ENCODE measurements around the gene CBFB. TPM values are rescaled to one million over a fixed set of nuclear protein-coding genes. Genes with fewer than 3 reads are reported as not detected.

CBFB gene
- total RNA-seq, 2 experiments from 2014 or later, result 236 to 238 TPM

- H3K9me3 Mint-ChIP-seq, result no peaks in the 10 kb centered on the region
- no peak overlapping the region for H3K4me3 Mint-ChIP-seq
- POLR2A ChIA-PET, result no interaction called here
- no peak overlapping the region for H3K27ac Mint-ChIP-seq
- no peaks in the 10 kb centered on the region for H3K27me3 Mint-ChIP-seq
- peaks cover 12% of the 10 kb centered on the region for H3K4me1 Mint-ChIP-seq
- CTCF ChIA-PET, result no interaction called here
- no peak for DNase-seq
- peaks cover 42% of the 10 kb centered on the region for H3K36me3 Mint-ChIP-seq (ENCODE audit: low read depth)
These were observed 55.5 kb downstream of the CBFB start for GRCh38 chr16:67084345-67085028.

- ChIA-PET POLR2A (interaction anchor here (0.9 to 1.4 kb wide), 4 partner anchors 10 to 73 kb away, joined by 3 to 4 read pairs (median 3); no protein-coding TSS in a partner anchor), CTCF (interaction anchor here (0.6 to 0.9 kb wide), 3 partner anchors 69 to 360 kb away, joined by 3 to 4 read pairs (median 3); no protein-coding TSS in a partner anchor)
- no peaks in the 10 kb centered on the region for H3K9me3 Mint-ChIP-seq
- H3K27ac Mint-ChIP-seq, result no peak overlapping the region
- H3K27me3 Mint-ChIP-seq, result no peaks in the 10 kb centered on the region
- DNase-seq, result no peak
- no peak overlapping the region for H3K4me3 Mint-ChIP-seq
- H3K4me1 Mint-ChIP-seq, result peaks cover 5% of the 10 kb centered on the region
- peaks cover 33% of the 10 kb centered on the region for H3K36me3 Mint-ChIP-seq (ENCODE audit: low read depth)
These were observed 57.9 kb downstream of the CBFB start for GRCh38 chr16:67086822-67087221.

- no peaks in the 10 kb centered on the region for H3K27me3 Mint-ChIP-seq
- POLR2A ChIA-PET, result interaction anchor here (0.9 to 1.4 kb wide), 4 partner anchors 10 to 74 kb away, joined by 3 to 4 read pairs (median 3); no protein-coding TSS in a partner anchor
- no peaks in the 10 kb centered on the region for H3K9me3 Mint-ChIP-seq
- no peak overlapping the region for H3K27ac Mint-ChIP-seq
- CTCF ChIA-PET, result interaction anchor here (0.6 to 0.9 kb wide), 3 partner anchors 69 to 360 kb away, joined by 3 to 4 read pairs (median 3); no protein-coding TSS in a partner anchor
- no peak overlapping the region for H3K4me3 Mint-ChIP-seq
- H3K4me1 Mint-ChIP-seq, result peaks cover 9% of the 10 kb centered on the region
- H3K36me3 Mint-ChIP-seq (ENCODE audit: low read depth), result peaks cover 36% of the 10 kb centered on the region
- no peak for DNase-seq
These were observed 58.3 kb downstream of the CBFB start for GRCh38 chr16:67087291-67087690.

GRCh38 chr16:67087803-67088202, 58.9 kb downstream of the CBFB start:
- POLR2A ChIA-PET, result interaction anchor here (1.0 to 1.2 kb wide), 2 partner anchors 11 kb away, joined by 3 read pairs; no protein-coding TSS in a partner anchor
- peaks cover 37% of the 10 kb centered on the region for H3K36me3 Mint-ChIP-seq (ENCODE audit: low read depth)
- CTCF ChIA-PET, result interaction anchor here (0.9 kb wide), 2 partner anchors 14 to 70 kb away, joined by 3 read pairs; no protein-coding TSS in a partner anchor
- DNase-seq, result no peak
- no peaks in the 10 kb centered on the region for H3K27me3 Mint-ChIP-seq
- no peaks in the 10 kb centered on the region for H3K9me3 Mint-ChIP-seq
- no peak overlapping the region for H3K27ac Mint-ChIP-seq
- peaks cover 9% of the 10 kb centered on the region for H3K4me1 Mint-ChIP-seq
- H3K4me3 Mint-ChIP-seq, result no peak overlapping the region

- Mint-ChIP-seq H3K27ac (no peak overlapping the region), H3K4me1 (peaks cover 9% of the 10 kb centered on the region), H3K4me3 (no peak overlapping the region), H3K27me3 (no peaks in the 10 kb centered on the region), H3K9me3 (no peaks in the 10 kb centered on the region), H3K36me3 (ENCODE audit: low read depth) (peaks cover 38% of the 10 kb centered on the region)
- ChIA-PET CTCF (interaction anchor here (0.9 kb wide), 1 partner anchor 13 kb away, joined by 3 read pairs; no protein-coding TSS in a partner anchor), POLR2A (no interaction called here)
- no peak for DNase-seq
These were observed 59.6 kb downstream of the CBFB start for GRCh38 chr16:67088551-67088950.

GRCh38 chr16:67089101-67089500, 60.2 kb downstream of the CBFB start:
- ChIA-PET CTCF (no interaction called here), POLR2A (no interaction called here)
- Mint-ChIP-seq H3K27ac (no peak overlapping the region), H3K4me3 (no peak overlapping the region), H3K36me3 (ENCODE audit: low read depth) (peaks cover 42% of the 10 kb centered on the region), H3K9me3 (no peaks in the 10 kb centered on the region), H3K27me3 (no peaks in the 10 kb centered on the region), H3K4me1 (peaks cover 9% of the 10 kb centered on the region)
- DNase-seq, result no peak

GRCh38 chr16:67091906-67092566, 63.1 kb downstream of the CBFB start:
- Mint-ChIP-seq H3K27ac (no peak overlapping the region), H3K4me1 (peaks cover 4% of the 10 kb centered on the region), H3K4me3 (no peak overlapping the region), H3K36me3 (ENCODE audit: low read depth) (peaks cover 32% of the 10 kb centered on the region), H3K9me3 (no peaks in the 10 kb centered on the region), H3K27me3 (no peaks in the 10 kb centered on the region)
- CTCF ChIA-PET, result interaction anchor here (0.8 to 1.4 kb wide), 3 partner anchors 9 to 196 kb away, joined by 3 to 5 read pairs (median 3); no protein-coding TSS in a partner anchor
- POLR2A ChIA-PET, result interaction anchor here (1.2 to 1.5 kb wide), 2 partner anchors 9 to 69 kb away, joined by 3 to 4 read pairs; no protein-coding TSS in a partner anchor
- DNase-seq, result no peak

- DNase-seq, result no peak
- Mint-ChIP-seq H3K4me1 (peaks cover 4% of the 10 kb centered on the region), H3K27ac (no peak overlapping the region), H3K27me3 (no peaks in the 10 kb centered on the region), H3K9me3 (no peaks in the 10 kb centered on the region), H3K4me3 (no peak overlapping the region), H3K36me3 (ENCODE audit: low read depth) (peaks cover 26% of the 10 kb centered on the region)
- ChIA-PET CTCF (interaction anchor here (0.6 to 1.3 kb wide), 3 partner anchors 26 to 469 kb away, joined by 3 to 7 read pairs (median 3); partner anchors contain the start of gene CTCF), POLR2A (interaction anchor here (1.5 kb wide), 1 partner anchor 67 kb away, joined by 4 read pairs; no protein-coding TSS in a partner anchor)
These were observed 64.3 kb downstream of the CBFB start for GRCh38 chr16:67093098-67093726.

- ChIA-PET POLR2A (interaction anchor here (0.9 kb wide), 1 partner anchor 11 kb away, joined by 3 read pairs; no protein-coding TSS in a partner anchor), CTCF (interaction anchor here (0.9 to 7.7 kb wide), 6 partner anchors 53 to 151 kb away, joined by 3 to 88 read pairs (median 3); no protein-coding TSS in a partner anchor)
- Mint-ChIP-seq H3K27ac (no peak overlapping the region), H3K27me3 (no peaks in the 10 kb centered on the region), H3K9me3 (no peaks in the 10 kb centered on the region), H3K4me3 (no peak overlapping the region), H3K4me1 (peaks cover 2% of the 10 kb centered on the region), H3K36me3 (ENCODE audit: low read depth) (peaks cover 33% of the 10 kb centered on the region)
- no peak for DNase-seq
These were observed 69.7 kb downstream of the CBFB start for GRCh38 chr16:67098599-67098998.

GRCh38 chr16:67100569-67101310, 71.8 kb downstream of the CBFB start:
- CTCF ChIA-PET, result interaction anchor here (0.7 to 7.7 kb wide), 12 partner anchors 10 to 140 kb away, joined by 3 to 88 read pairs (median 5); partner anchors contain the start of genes CBFB and CES3
- H3K9me3 Mint-ChIP-seq, result no peaks in the 10 kb centered on the region

GRCh38 chr16:67101311-67102082, 72.5 kb downstream of the CBFB start:
- H3K4me1 Mint-ChIP-seq, result peaks cover 2% of the 10 kb centered on the region
- no peak for DNase-seq
- no peaks in the 10 kb centered on the region for H3K27me3 Mint-ChIP-seq
- CTCF ChIA-PET, result interaction anchor here (0.7 to 7.7 kb wide), 12 partner anchors 10 to 141 kb away, joined by 3 to 88 read pairs (median 5); partner anchors contain the start of genes CBFB and CES3
- H3K36me3 Mint-ChIP-seq (ENCODE audit: low read depth), result peaks cover 23% of the 10 kb centered on the region
- POLR2A ChIA-PET, result interaction anchor here (0.9 to 2.0 kb wide), 5 partner anchors 10 to 88 kb away, joined by 3 to 5 read pairs (median 3); partner anchors contain the start of gene B3GNT9
- H3K4me3 Mint-ChIP-seq, result no peak overlapping the region
- H3K9me3 Mint-ChIP-seq, result no peaks in the 10 kb centered on the region
- no peak overlapping the region for H3K27ac Mint-ChIP-seq

More at GRCh38 chr16:67100569-67101310, 71.8 kb downstream of the CBFB start:
- POLR2A ChIA-PET, result interaction anchor here (0.9 to 2.0 kb wide), 5 partner anchors 9 to 87 kb away, joined by 3 to 5 read pairs (median 4); no protein-coding TSS in a partner anchor
- H3K27me3 Mint-ChIP-seq, result no peaks in the 10 kb centered on the region
- no peak overlapping the region for H3K27ac Mint-ChIP-seq
- H3K36me3 Mint-ChIP-seq (ENCODE audit: low read depth), result peaks cover 23% of the 10 kb centered on the region
- H3K4me1 Mint-ChIP-seq, result peaks cover 2% of the 10 kb centered on the region
- DNase-seq, result no peak
- no peak overlapping the region for H3K4me3 Mint-ChIP-seq
